GM12878 (cell line): Measurements from ENCODE around the gene COL27A1. TPM values are rescaled to one million over a fixed set of nuclear protein-coding genes. Genes with fewer than 3 reads are reported as not detected.

Experiments used
- ATAC-seq: fragments of 200-7000 bp; cut with Tn5 transposase; 3 replicates; pipeline ENCODE4 v1.9.1; 2020; ENCODE audit warnings: mild to moderate bottlenecking, moderate library complexity
- BruUV-seq: library from RNA; stranded (reverse); fragments of 400-500 nt; replicated peaks from 2 replicates; lab custom pipeline; 2021; lab: Mats Ljungman, UMichigan
- CTCF ChIA-PET: fragments of 300-600 bp; sonication (Branson Sonifier 250); formaldehyde crosslinking; extraction: SDS; loops from one replicate; lab custom pipeline; 2021; ENCODE audit warnings: inconsistent platforms; lab: Yijun Ruan, JAX
- POLR2A ChIA-PET: fragments of 350-600 bp; formaldehyde crosslinking; extraction: SDS; loops from one replicate; lab custom pipeline; 2021; ENCODE audit warnings: inconsistent platforms; lab: Charles Lee
- RAD21 ChIA-PET: fragments of 300-600 bp; sonication (Branson Sonifier 250); formaldehyde crosslinking; loops from one replicate; lab custom pipeline; 2023; ENCODE audit warnings: antibody characterized with exemption; ENCODE audit not compliant: unreplicated experiment; lab: Charles Lee
- SMC1A ChIA-PET: fragments of 300-600 bp; sonication (Branson Sonifier 250); formaldehyde crosslinking; loops from one replicate; lab custom pipeline; 2023; ENCODE audit not compliant: unreplicated experiment, uncharacterized antibody; lab: Charles Lee
- DNase-seq: peaks from one replicate; pipeline ENCODE4 v3.0.0-alpha.2; 2011; ENCODE audit warnings: low read depth, low spot score
- FAIRE-seq: peaks from 3 replicates; lab custom pipeline; 2011; peaks lifted over from hg19 to GRCh38; lab: Jason Lieb, UNC
- H2AFZ ChIP-seq: 2 replicates; pipeline ENCODE4 v1.6.0; 2011; ENCODE audit warnings: low read depth, low read length, control low read depth; ENCODE audit not compliant: control insufficient read depth
- H3K27ac ChIP-seq: 2 replicates; pipeline ENCODE4 v1.5.1; 2011; ENCODE audit warnings: control low read depth; ENCODE audit not compliant: control insufficient read depth, insufficient read depth
- H3K27me3 ChIP-seq, 2 experiments: replicated peaks in 1 of 2; 2 replicates each; pipeline versions ENCODE4 v1.6.0 to v1.6.1; 2011; ENCODE audit warnings: low read length in 1 of 2; ENCODE audit not compliant: control insufficient read depth in 2 of 2, insufficient read depth in 2 of 2
- H3K36me3 ChIP-seq, 2 experiments: 2 replicates each; pipeline ENCODE4 v1.5.1; 2011; ENCODE audit warnings: low read length in 1 of 2; ENCODE audit not compliant: control insufficient read depth in 2 of 2, insufficient read depth in 2 of 2
- H3K4me1 ChIP-seq: 2 replicates; pipeline ENCODE4 v1.6.1; 2011; ENCODE audit warnings: mild to moderate bottlenecking, low read length, moderate library complexity, mixed read lengths; ENCODE audit not compliant: control insufficient read depth, insufficient read depth
- H3K4me2 ChIP-seq: 2 replicates; pipeline ENCODE4 v1.6.0; 2011; ENCODE audit warnings: control low read depth; ENCODE audit not compliant: control insufficient read depth, insufficient read depth
- H3K4me3 ChIP-seq: fragments of 200-600 bp; sonication (generic); 2 replicates; pipeline ENCODE4 v1.5.1; 2016
- H3K79me2 ChIP-seq: 2 replicates; pipeline ENCODE4 v1.6.0; 2011; ENCODE audit warnings: low read length; ENCODE audit not compliant: control insufficient read depth, insufficient read depth
- H3K9ac ChIP-seq: 2 replicates; pipeline ENCODE4 v1.8.0; 2011; ENCODE audit warnings: low read length, control low read depth, mixed read lengths; ENCODE audit not compliant: control insufficient read depth, insufficient read depth
- H3K9me3 ChIP-seq: replicated peaks from 3 replicates; pipeline ENCODE4 v1.5.1; 2011; ENCODE audit warnings: mild to moderate bottlenecking, low read length; ENCODE audit not compliant: control insufficient read depth, insufficient read depth
- H4K20me1 ChIP-seq: 2 replicates; pipeline ENCODE4 v1.6.0; 2011; ENCODE audit not compliant: control insufficient read depth, insufficient read depth
- BCLAF1 ChIP-seq: fragments of 450-650 bp; IDR thresholded peaks from 2 replicates; pipeline ENCODE4 v1.6.1; 2017; ENCODE audit warnings: antibody characterized with exemption, mild to moderate bottlenecking, moderate library complexity
- CEBPB ChIP-seq, 2 experiments: fragments of 150-350 bp in 1 of 2; IDR thresholded peaks; 2 replicates each; pipeline ENCODE4 v1.6.1; 2012 to 2014; ENCODE audit warnings: low read depth in 2 of 2, low read length in 2 of 2, borderline replicate concordance in 1 of 2, inconsistent platforms in 1 of 2
- EP300 ChIP-seq, 2 experiments: fragments of 150-350 bp in 1 of 2; IDR thresholded peaks; 2 replicates each; pipeline ENCODE4 v1.6.1; 2011 to 2012; ENCODE audit warnings: low read depth in 2 of 2, low read length in 2 of 2, borderline replicate concordance in 1 of 2, improper control_type of control experiment in 1 of 2, inconsistent platforms in 1 of 2; ENCODE audit not compliant: control insufficient read depth in 1 of 2
- LARP7 ChIP-seq: fragments of 450-650 bp; IDR thresholded peaks from 2 replicates; pipeline ENCODE4 v1.6.1; 2017; ENCODE audit warnings: mild to moderate bottlenecking
- NFIC ChIP-seq: IDR thresholded peaks from 2 replicates; pipeline ENCODE4 v1.6.1; 2012; ENCODE audit warnings: low read depth, mild to moderate bottlenecking, inconsistent platforms, low read length, moderate library complexity
- POLR2AphosphoS2 ChIP-seq: IDR thresholded peaks from 2 replicates; pipeline ENCODE4 v1.6.1; 2011; ENCODE audit warnings: low read depth, mild to moderate bottlenecking, low read length, improper control_type of control experiment, moderate library complexity
- SREBF1 ChIP-seq: IDR thresholded peaks from 2 replicates; pipeline ENCODE4 v1.6.1; 2012; ENCODE audit warnings: mild to moderate bottlenecking, low read length
- ZNF274 ChIP-seq: IDR thresholded peaks from one replicate; pipeline ENCODE4 v1.8.0; 2011; ENCODE audit not compliant: insufficient read length, insufficient read depth
- ZNF592 ChIP-seq: fragments of 450-650 bp; IDR thresholded peaks from 2 replicates; pipeline ENCODE4 v1.6.1; 2017; ENCODE audit warnings: mild to moderate bottlenecking, moderate library complexity
- WGBS: methylation state at CpG from one replicate; pipeline ENCODE4 v1.1.6; 2016; ENCODE audit warnings: low lambda C conversion rate; ENCODE audit not compliant: insufficient replicate concordance, insufficient coverage; ENCODE audit errors: missing lambda C conversion rate; 5-methylcytosine and 5-hydroxymethylcytosine counted together
- in situ Hi-C: fragments of 300-500 bp; cut with MboI; formaldehyde crosslinking; loops from 9 replicates; pipeline ENCODE4 v1.14.3; 2018; ENCODE audit warnings: mixed read lengths
- intact Hi-C: fragments of 100-400 bp; cut with micrococcal nuclease; formaldehyde crosslinking; loops from one replicate; pipeline ENCODE4 v1.14.2; 2022; ENCODE audit not compliant: unreplicated experiment
- polyA plus RNA-seq, 11 experiments: library from polyadenylated mRNA; depleted of rRNA in 4 of 11; unstranded in 6 of 11; stranded (reverse) in 5 of 11; fragments of >200 nt; fragmentation: Nextera tagmentation in 4 of 11; fragmentation: Illumina TruSeq in 1 of 11; extraction: Ambion mirVana in 4 of 11; extraction: Trizol in 1 of 11; gene quantifications; 1 replicate in 1 of 11; 2 replicates in 10 of 11; pipeline versions ENCODE4 v1.2.1 to v1.2.3, GENCODE V29; 2011 to 2016; ENCODE audit warnings: inconsistent platforms in 2 of 11, missing spikeins in 2 of 11, low read depth in 1 of 11
- total RNA-seq, 4 experiments: library from RNA; depleted of rRNA in 3 of 4; stranded (reverse); fragments of >200 nt in 3 of 4; fragmentation: Illumina TruSeq in 1 of 4; extraction: Trizol in 1 of 4; gene quantifications; 2 replicates each; pipeline versions ENCODE4 v1.2.1 to v1.2.3, GENCODE V29; 2013 to 2021
- TF ChIP-seq, protein P1 (sequence below): fragments of 450-650 bp; IDR thresholded peaks from 2 replicates; pipeline ENCODE4 v1.6.1; 2017; ENCODE audit warnings: mild to moderate bottlenecking, moderate library complexity

COL27A1 gene
- total and polyA plus RNA-seq, 10 of the 15 experiments (the other 5 are each of a cell fraction or from before 2014, with no cell fraction given): 0.10 TPM; not detected in 9

DNA sequence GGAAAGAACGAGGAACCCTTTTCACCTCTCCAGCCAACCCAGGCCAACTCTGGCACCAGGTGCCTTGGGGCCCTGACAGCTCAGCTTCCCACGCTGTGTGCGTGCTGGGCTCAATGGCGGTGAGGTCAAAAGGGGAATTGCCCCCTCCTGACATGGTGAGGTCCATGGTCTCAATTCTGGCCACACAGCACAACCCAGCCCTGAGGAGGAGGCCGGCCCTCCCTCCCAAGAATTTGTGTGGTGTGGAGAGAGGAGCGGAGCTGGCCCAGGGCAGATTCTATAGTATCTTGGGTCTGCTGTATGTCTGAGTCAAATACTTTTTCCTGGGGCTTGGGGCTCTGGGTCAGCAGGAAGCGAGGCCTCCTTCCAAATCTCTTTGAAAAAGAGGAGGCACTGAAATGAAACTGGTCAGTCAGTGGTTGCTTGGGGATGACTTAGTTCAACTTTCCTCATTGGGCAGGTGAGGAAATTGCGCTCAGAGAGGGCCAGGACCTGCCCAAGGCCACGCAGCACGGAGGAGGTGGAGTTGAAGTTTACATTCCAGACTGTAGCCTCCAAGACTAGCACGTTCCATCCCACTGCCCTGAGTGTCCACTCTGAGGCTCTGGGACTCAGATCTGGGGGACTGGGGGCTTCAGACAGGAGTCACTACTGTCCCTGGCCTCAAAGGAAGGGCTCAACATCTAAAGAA is 15.6 kb downstream of the COL27A1 start (continued):
- no peak for TF ChIP-seq ZNF592

DNA sequence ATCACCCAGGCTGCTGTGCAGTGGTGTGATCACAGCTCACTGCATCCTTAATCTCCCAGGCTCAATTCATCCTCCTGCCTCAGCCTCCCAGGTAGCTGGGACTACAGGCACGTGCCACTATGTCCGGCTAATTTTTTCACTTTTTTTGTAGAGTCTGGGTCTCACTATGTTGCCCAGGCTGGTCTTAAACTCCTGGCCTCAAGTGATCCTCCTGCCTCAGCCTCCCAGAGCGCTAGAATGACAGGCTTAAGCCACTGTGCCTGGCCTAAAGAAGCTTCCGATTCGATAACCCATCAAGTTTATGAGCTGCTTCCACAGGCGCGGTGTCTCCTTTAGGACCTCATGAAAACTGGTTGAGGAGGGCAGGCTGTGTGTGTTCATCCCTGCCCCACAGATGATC is 16.2 kb downstream of the COL27A1 start:
- ChIA-PET RAD21 (no interaction called here), SMC1A (no interaction called here), POLR2A (no interaction called here), CTCF (interaction anchor here (0.8 to 1.5 kb wide), 2 partner anchors 9 to 120 kb away, joined by 3 read pairs; no protein-coding TSS in a partner anchor)
- Histone ChIP-seq H3K79me2 (no peaks in the 10 kb centered on the region), H3K27me3 (peaks cover 0 to 4% of the 10 kb centered on the region in 2 experiments; a peak in 3 of 4 replicates), H4K20me1 (no peaks in the 10 kb centered on the region), H3K4me2 (no peak overlapping the region), H3K4me3 (no peak overlapping the region), H2AFZ (no peak overlapping the region), H3K36me3 (no peaks in the 10 kb centered on the region), H3K9me3 (no peaks in the 10 kb centered on the region), H3K27ac (no peak overlapping the region), H3K9ac (no peak overlapping the region), H3K4me1 (no peaks in the 10 kb centered on the region)
- no peak for DNase-seq
- ATAC-seq: no peak
- intact Hi-C loops (no loop called here), in situ Hi-C loops (no loop called here)
- BruUV-seq: no TSS peak
- 46% methylated on average over 7 of the region's 7 CpGs for WGBS
- FAIRE-seq: no peak
- no peak for TF ChIP-seq BCLAF1
- no peak for TF ChIP-seq CEBPB (IDR thresholded peaks at IDR 0.05; ENCODE audit: borderline replicate concordance in 1 of 2, low read depth in 2 of 2, low read length in 2 of 2)
- TF ChIP-seq, protein P1, sequence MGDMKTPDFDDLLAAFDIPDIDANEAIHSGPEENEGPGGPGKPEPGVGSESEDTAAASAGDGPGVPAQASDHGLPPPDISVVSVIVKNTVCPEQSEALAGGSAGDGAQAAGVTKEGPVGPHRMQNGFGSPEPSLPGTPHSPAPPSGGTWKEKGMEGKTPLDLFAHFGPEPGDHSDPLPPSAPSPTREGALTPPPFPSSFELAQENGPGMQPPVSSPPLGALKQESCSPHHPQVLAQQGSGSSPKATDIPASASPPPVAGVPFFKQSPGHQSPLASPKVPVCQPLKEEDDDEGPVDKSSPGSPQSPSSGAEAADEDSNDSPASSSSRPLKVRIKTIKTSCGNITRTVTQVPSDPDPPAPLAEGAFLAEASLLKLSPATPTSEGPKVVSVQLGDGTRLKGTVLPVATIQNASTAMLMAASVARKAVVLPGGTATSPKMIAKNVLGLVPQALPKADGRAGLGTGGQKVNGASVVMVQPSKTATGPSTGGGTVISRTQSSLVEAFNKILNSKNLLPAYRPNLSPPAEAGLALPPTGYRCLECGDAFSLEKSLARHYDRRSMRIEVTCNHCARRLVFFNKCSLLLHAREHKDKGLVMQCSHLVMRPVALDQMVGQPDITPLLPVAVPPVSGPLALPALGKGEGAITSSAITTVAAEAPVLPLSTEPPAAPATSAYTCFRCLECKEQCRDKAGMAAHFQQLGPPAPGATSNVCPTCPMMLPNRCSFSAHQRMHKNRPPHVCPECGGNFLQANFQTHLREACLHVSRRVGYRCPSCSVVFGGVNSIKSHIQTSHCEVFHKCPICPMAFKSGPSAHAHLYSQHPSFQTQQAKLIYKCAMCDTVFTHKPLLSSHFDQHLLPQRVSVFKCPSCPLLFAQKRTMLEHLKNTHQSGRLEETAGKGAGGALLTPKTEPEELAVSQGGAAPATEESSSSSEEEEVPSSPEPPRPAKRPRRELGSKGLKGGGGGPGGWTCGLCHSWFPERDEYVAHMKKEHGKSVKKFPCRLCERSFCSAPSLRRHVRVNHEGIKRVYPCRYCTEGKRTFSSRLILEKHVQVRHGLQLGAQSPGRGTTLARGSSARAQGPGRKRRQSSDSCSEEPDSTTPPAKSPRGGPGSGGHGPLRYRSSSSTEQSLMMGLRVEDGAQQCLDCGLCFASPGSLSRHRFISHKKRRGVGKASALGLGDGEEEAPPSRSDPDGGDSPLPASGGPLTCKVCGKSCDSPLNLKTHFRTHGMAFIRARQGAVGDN: no peak
- no peak for TF ChIP-seq POLR2AphosphoS2
- no peak for TF ChIP-seq EP300 (IDR thresholded peaks at IDR 0.05; ENCODE audit: borderline replicate concordance in 1 of 2, control insufficient read depth in 1 of 2, low read depth in 2 of 2, low read length in 2 of 2)
- TF ChIP-seq ZNF274: no peak
- no peak for TF ChIP-seq SREBF1
- TF ChIP-seq NFIC: no peak
- TF ChIP-seq LARP7: no peak
